GDM1 (cell line): ENCODE data around the gene FOXE1.

ENCODE experiments used
- DNase-seq: peaks from one replicate; lab custom pipeline; 2025; lab: John Stamatoyannopoulos, UW

Gene FOXE1

DNA sequence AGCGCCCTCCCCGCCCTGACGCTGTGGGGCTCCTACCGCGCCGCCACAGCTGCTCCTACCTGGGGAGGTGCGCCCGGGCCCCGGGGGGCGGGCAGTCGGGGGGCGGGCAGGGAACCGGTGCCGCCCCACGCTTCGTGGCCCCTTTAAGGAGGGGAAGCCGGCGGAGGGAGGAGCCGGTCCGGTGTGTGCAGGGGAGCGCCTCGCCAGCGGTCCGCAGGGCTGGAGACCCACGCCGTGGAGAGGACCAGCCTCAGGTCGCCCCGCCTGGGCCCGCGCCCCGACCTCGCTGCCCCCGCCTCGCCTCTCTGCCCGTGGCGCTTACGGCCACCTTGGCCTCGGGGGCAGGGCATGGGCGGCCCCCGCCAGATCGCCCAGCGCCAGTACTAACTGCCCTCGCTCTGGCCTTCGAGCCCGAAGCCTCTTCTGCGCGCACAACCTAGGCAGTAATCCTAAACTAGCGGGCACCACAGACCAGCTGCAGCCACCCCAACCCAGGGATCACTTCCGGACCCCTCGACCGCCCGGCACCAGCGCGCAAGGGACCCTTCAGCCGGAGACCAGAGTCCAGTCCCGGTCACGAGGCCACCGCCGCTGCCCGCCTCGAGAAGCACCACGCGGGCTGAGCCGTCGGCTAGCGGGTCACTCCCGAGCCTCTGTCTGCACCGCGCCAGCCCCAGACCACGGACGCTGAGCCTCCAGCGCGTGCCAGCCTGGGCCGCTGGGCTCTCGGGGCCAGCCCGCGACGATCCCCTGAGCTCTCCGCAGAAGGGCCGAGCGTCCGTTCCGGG lies at the start of gene FOXE1:
FOXE1 (plus strand) TSS at position 171 of the 788 bp plus-strand sequence. CDS start 689 bp downstream, outside the sequence.
- DNase-seq: no peak

GRCh38 chr9:97804059-97804365 lies 49.0 kb upstream of the FOXE1 start:
- DNase-seq: no peak

DNA sequence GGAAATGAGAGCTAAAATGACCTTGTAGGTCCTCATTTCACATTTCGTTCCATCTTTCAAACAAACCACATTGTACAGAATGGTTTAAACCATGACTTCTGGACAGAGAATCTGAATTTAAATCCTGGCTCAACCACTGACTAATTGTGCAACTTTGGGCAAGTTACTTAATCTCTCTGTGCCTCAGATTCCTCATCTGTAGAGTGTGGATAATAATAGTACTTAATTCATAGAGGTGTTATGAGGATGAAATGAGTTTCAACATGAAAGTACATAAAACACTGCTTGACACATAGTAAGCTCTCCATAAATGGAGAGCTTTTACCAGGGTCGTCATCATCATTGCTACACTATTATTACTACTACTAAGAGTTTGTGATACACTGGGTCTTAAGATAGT lies 46.3 kb upstream of the FOXE1 start:
- no peak for DNase-seq

- no peak for DNase-seq
Measured at GRCh38 chr9:97807681-97808080, 45.3 kb upstream of the FOXE1 start.

DNA sequence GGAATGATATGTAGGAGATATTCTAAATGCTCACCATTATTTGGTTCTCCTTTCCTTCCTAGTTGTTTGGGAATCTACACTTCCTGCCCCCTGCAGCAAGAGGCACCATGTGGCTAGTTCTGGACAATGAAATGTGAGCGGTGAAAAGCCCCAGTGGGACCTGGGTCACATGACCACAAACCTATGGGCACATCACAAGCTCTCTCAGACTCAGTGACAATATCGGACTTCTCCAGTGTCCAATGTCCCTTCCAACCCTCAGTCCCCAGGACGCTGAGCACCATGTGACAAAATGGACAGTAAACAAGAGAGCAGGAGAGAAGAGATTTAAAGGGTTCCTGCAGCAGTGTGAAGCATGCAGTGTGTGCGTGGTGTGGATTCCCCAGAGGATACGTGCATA lies 44.6 kb upstream of the FOXE1 start:
- no peak for DNase-seq

- DNase-seq: no peak
Measured at GRCh38 chr9:97808972-97809371, 44.1 kb upstream of the FOXE1 start.

GRCh38 chr9:97809666-97810344 lies 43.2 kb upstream of the FOXE1 start:
- DNase-seq: no peak

DNA sequence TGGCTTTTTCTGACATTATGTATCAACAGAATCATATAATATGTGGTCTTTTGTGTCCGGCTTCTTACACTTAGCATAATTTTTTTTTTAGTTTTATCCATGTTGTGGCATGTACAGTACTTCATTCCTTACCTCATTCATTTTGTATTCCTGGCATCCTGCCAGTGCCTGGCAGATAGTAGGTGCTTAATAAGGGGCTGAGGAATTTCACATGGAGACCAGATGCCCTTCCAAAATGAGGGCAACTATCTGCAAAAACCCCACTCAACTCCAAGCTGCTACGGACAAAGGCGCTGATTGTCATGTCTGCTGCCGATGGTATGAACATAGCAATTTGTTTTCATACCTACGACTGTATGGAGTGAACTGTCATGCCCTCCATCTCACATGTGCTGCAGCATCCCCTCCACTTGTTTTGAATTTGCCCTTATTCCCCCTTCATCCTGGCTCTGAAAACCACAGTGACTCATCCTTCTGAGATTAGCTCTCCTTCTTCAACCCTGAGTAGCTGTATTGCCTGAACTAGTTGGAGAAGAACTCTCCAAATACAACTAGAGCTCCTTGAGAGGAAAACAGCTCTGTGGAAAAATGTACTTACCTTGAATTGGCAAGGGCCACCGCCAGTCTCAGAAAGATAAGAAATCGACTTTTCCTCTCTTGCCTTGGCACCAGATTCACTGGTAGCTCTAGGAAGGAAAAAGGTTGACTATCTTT lies 41.3 kb upstream of the FOXE1 start:
- no peak for DNase-seq

GRCh38 chr9:97812247-97812543 lies 40.8 kb upstream of the FOXE1 start:
- DNase-seq: no peak

- no peak for DNase-seq
Measured at GRCh38 chr9:97813072-97813471, 40.0 kb upstream of the FOXE1 start.

DNA sequence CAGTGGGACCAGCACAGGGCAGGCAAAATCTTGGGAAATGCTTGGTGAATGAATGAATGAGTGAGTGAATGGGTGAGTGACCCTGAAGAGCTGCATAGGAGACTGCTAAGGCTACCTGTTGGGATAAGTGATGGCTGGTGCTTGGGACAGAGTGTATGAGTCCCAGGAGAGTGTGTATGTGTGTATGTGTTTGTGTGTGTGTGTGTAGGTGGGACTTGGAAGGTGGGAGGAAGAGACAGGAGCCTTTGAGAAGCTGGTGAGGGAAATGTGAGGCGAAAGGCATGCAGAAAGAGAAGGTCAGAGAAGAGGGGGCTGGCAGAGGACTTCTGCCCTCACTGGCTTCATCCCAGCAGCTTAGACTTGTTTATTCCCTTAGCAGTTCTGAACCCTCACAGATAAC lies 33.3 kb upstream of the FOXE1 start:
- DNase-seq: no peak

- no peak for DNase-seq
Measured at GRCh38 chr9:97820373-97820772, 32.7 kb upstream of the FOXE1 start.

- DNase-seq: no peak
Measured at GRCh38 chr9:97830884-97831829, 21.9 kb upstream of the FOXE1 start.

DNA sequence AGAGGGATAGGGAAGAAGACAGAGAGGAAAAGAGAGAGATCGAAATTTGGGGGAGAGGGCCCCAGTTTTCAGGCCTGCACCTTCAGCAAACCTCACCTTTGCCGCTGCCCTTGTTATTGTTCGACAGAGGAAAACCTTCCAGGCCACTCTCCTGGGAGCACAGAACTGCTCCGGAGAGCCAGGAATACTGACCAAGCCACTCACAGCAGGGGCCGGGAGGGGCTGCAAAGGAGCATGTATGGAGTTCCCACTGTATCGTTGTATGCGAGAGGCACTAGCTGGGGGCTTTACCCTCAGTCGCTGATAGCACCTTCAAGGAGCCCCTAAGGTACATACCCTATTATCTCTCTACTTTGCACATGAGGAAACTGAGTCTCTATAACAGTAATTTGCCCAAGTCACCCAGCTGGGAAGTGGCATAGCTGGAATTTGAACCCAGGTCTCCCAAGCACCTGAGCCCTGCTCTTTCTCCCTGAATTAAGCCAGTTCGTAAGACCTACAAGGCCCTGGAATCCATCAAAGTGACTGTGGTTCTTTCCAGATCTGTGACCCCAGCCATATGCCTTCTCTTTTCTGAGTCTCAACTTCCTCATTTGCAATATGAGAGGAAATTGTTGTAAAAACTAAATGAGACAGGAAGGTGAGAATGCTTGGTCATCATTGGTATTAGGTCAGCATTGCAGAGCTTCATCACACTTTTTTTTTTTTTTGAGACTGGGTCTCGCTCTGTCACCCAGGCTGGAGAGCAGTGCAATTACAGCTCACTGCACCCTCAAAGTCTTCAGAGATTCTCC lies 21.0 kb upstream of the FOXE1 start:
- peak; percentile 66 for DNase-seq

DNA sequence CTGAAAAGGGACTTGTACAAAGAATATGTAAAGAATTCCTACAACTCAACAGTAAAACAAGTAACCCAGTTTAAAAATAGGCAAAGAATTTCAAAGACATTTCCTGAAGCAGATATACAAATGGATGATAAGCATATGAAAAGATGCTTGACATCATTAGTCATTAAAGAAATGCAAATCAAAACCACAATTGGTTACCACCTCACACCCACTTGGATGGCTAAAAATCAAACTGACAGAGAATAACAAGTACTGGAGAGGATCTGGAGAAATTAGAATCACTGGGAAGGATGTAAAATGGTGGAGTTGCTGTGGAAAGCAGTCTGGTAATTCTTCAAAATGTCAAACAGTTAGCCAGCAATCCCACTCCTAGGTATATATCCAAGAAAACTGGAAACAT lies 12.5 kb upstream of the FOXE1 start:
- DNase-seq: no peak

GRCh38 chr9:97842960-97843359 lies 10.1 kb upstream of the FOXE1 start:
- DNase-seq: no peak

GRCh38 chr9:97845130-97845529 lies 7.9 kb upstream of the FOXE1 start:
- no peak for DNase-seq

- DNase-seq: no peak
Measured at GRCh38 chr9:97845763-97846162, 7.3 kb upstream of the FOXE1 start.

DNA sequence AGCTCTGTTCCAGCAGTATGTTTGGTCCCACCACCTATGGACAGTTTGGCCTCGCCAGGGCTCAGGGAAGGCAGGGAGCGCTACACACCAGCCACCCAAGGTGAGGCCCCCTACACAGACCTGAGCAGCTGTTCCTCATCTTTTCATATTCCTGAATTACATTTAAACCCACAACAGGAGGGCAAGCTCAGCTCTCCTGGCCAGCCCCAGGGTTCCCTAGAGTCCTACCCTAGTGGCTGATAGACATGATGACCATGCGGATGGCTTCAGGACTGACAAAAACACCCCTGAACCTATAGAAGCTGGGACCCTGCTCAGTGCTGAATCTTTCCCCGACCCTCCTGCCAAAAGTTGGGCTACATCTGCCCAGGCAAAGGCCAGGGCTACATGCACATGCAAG lies 6.7 kb upstream of the FOXE1 start:
- DNase-seq: no peak

DNA sequence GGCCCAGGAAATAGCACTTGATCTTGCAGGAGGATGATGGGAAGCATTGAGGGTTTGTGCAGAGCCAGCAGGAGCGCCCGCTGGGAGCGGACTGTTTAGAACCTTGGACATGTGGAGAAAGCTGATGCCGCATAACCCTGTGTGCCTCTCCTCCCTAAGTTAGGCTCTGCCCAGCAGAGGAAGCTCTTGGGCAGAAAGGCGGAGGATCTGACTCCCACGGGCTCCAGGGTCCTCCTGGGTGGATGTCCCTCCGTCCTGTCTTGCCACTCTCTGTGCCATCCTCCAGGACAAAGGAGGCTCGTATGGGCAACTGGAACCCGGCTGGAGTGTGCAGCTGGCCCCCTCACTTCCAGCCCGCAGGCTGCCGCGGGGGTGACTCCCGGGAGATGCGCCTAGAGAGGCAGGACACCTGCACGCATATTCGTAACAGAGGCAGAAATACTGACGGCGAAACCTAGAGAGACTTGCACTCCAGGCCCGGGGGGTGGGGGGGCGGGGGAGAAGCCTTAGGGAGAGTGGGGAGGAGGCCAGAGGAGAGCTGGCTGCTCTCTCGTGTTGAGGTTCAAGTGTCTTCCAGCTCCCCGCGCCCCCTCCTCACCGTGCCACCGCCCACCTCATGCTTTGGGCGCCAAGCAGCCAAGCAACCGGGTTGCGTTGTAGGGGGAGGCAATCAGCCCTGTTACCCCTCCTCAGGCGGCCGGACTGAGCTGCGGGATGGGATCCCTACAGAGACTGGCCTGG lies 5.4 kb upstream of the FOXE1 start:
- no peak for DNase-seq

DNA sequence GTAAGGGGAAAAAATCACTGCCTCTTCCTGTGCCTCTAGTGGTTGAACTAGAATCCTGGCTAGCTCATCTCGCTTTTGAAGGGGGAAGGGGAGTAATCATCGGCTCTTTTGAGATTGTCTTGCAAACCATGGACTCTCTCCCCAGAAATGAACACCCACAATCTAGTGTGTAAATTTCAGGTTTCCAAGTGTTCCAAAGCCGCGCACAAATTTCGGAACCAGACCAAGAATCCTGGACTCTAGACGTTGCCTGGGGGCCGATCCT lies 4.9 kb upstream of the FOXE1 start:
- no peak for DNase-seq
